B cell (primary cell): ENCODE measurements around the gene MREG. TPM values are rescaled to one million over a fixed set of nuclear protein-coding genes. Genes with fewer than 3 reads are reported as not detected.

Experiments
- ATAC-seq: fragments of 200-7000 bp; cut with Tn5 transposase; one replicate; pipeline ENCODE4 v1.10.0; 2021; ENCODE audit warnings: low read depth, mild to moderate bottlenecking, moderate number of reproducible peaks, moderate library complexity
- CTCF ChIA-PET: fragments of 350-600 bp; sonication (Branson Sonifier 250); formaldehyde crosslinking; loops from one replicate; lab custom pipeline; 2021; ENCODE audit warnings: antibody characterized with exemption, inconsistent platforms; lab: Charles Lee
- POLR2A ChIA-PET: fragments of 350-600 bp; sonication (Branson Sonifier 250); formaldehyde crosslinking; loops from one replicate; lab custom pipeline; 2021; ENCODE audit warnings: antibody characterized with exemption; lab: Charles Lee
- DNase-seq: peaks from one replicate; pipeline ENCODE4 v3.0.0; 2013
- H2AFZ ChIP-seq: 2 replicates; pipeline ENCODE4 v1.6.1; 2012; ENCODE audit warnings: mild to moderate bottlenecking, low read depth, low read length; ENCODE audit not compliant: insufficient read depth, poor library complexity, severe bottlenecking
- H3K27ac ChIP-seq, 2 donors: 1 replicate in 1 of 2; 2 replicates in 1 of 2; pipeline ENCODE4 v1.5.1; 2012 to 2013; ENCODE audit warnings: low read length in 2 of 2, mild to moderate bottlenecking in 2 of 2, moderate library complexity in 1 of 2
- H3K27me3 ChIP-seq, 4 experiments: fragments of 200-600 bp in 1 of 4; sonication (generic) in 1 of 4; replicated peaks in 1 of 4; 1 replicate in 2 of 4; 2 replicates in 2 of 4; pipeline versions ENCODE4 v1.6.1 to v1.7.0; 2013 to 2016; ENCODE audit warnings: low read length in 3 of 4, mild to moderate bottlenecking in 2 of 4, mixed read lengths in 1 of 4, moderate library complexity in 1 of 4; ENCODE audit not compliant: insufficient read depth in 4 of 4, control insufficient read depth in 3 of 4; ENCODE audit errors: control extremely low read depth in 1 of 4
- H3K36me3 ChIP-seq, 2 experiments: replicated peaks in 1 of 2; 1 replicate in 1 of 2; 2 replicates in 1 of 2; pipeline versions ENCODE4 v1.6.1 to v1.7.1; 2013; ENCODE audit warnings: low read length in 1 of 2; ENCODE audit not compliant: insufficient read depth in 2 of 2, control insufficient read depth in 1 of 2; ENCODE audit errors: control extremely low read depth in 1 of 2, extremely low read depth in 1 of 2
- H3K4me1 ChIP-seq, 2 donors: fragments of 200-600 bp in 1 of 2; sonication (generic) in 1 of 2; 1 replicate in 1 of 2; 2 replicates in 1 of 2; pipeline versions ENCODE4 v1.5.1 to v1.6.1; 2013 to 2017; ENCODE audit warnings: low read length in 2 of 2; ENCODE audit not compliant: control insufficient read depth in 2 of 2, insufficient read depth in 2 of 2
- H3K4me2 ChIP-seq: replicated peaks from 2 replicates; pipeline ENCODE3; 2012; ENCODE audit warnings: mild to moderate bottlenecking, low read depth, low read length; ENCODE audit not compliant: poor library complexity, severe bottlenecking
- H3K4me3 ChIP-seq, 5 experiments: fragments of 200-600 bp in 1 of 5; sonication (generic) in 1 of 5; 1 replicate in 3 of 5; 2 replicates in 2 of 5; pipeline versions ENCODE4 v1.5.1 to v1.7.0; 2011 to 2016; ENCODE audit warnings: low read length in 4 of 5, mild to moderate bottlenecking in 4 of 5, low read depth in 2 of 5, control low read depth in 1 of 5, moderate library complexity in 1 of 5; ENCODE audit not compliant: insufficient read depth in 1 of 5; ENCODE audit errors: control extremely low read depth in 1 of 5, extremely low read depth in 1 of 5
- H3K79me2 ChIP-seq: fragments of 200-600 bp; sonication (generic); one replicate; pipeline ENCODE4 v1.6.0; 2016; ENCODE audit warnings: low read length; ENCODE audit not compliant: control insufficient read depth, insufficient read depth
- H3K9ac ChIP-seq: fragments of 200-600 bp; sonication (generic); 2 replicates; pipeline ENCODE4 v1.6.1; 2017; ENCODE audit warnings: mild to moderate bottlenecking, low read length, moderate library complexity
- H3K9me3 ChIP-seq, 3 donors: one replicate each; pipeline versions ENCODE4 v1.6.1 to v1.7.1; 2013; ENCODE audit warnings: low read length in 2 of 3; ENCODE audit not compliant: control insufficient read depth in 2 of 3, insufficient read depth in 1 of 3; ENCODE audit errors: control extremely low read depth in 1 of 3
- H4K20me1 ChIP-seq: 2 replicates; pipeline ENCODE4 v1.6.0; 2012; ENCODE audit warnings: mild to moderate bottlenecking, low read length; ENCODE audit not compliant: insufficient read depth, control insufficient read depth, poor library complexity, severe bottlenecking
- H3K27ac Mint-ChIP-seq: one replicate; pipeline ENCODE4 v1.8.0; 2021; ENCODE audit warnings: mixed read lengths
- H3K27me3 Mint-ChIP-seq: one replicate; pipeline ENCODE4 v1.8.0; 2021; ENCODE audit warnings: mixed read lengths
- H3K4me1 Mint-ChIP-seq: one replicate; pipeline ENCODE4 v1.8.0; 2021; ENCODE audit warnings: mixed read lengths
- H3K4me3 Mint-ChIP-seq: one replicate; pipeline ENCODE4 v1.8.0; 2021; ENCODE audit warnings: mixed read lengths
- H3K9me3 Mint-ChIP-seq: one replicate; pipeline ENCODE4 v1.8.0; 2022; ENCODE audit warnings: mixed read lengths; ENCODE audit not compliant: insufficient read depth
- EZH2 ChIP-seq: IDR thresholded peaks from 2 replicates; pipeline ENCODE4 v1.6.1; 2012; ENCODE audit warnings: borderline replicate concordance, low read depth, mild to moderate bottlenecking, moderate library complexity, low read length; ENCODE audit not compliant: insufficient read depth, poor library complexity, severe bottlenecking
- WGBS: methylation state at CpG from one replicate; pipeline ENCODE4 v1.1.5; 2013; ENCODE audit warnings: missing lambda C conversion rate; ENCODE audit not compliant: insufficient coverage; 5-methylcytosine and 5-hydroxymethylcytosine counted together
- intact Hi-C: fragments of 100-400 bp; cut with micrococcal nuclease; formaldehyde crosslinking; loops from one replicate; pipeline ENCODE4 v1.10.0; 2022
- polyA plus RNA-seq: library from polyadenylated mRNA; depleted of rRNA; stranded (reverse); fragments of >200 nt; gene quantifications from 2 replicates; pipeline ENCODE4 v1.2.3, GENCODE V29; 2012
- total RNA-seq, 2 donors: library from RNA; stranded (reverse); fragments of 120-200 nt in 1 of 2; gene quantifications; 1 replicate in 1 of 2; 2 replicates in 1 of 2; pipeline versions ENCODE4 v1.2.3 to v1.2.4, GENCODE V29; 2013 to 2022
- TF ChIP-seq, protein P1 (sequence below): fragments of 200-600 bp; IDR thresholded peaks from one replicate; pipeline ENCODE4 v1.8.0; 2022; ENCODE audit warnings: antibody characterized with exemption, mild to moderate bottlenecking

The MREG gene
- total and polyA plus RNA-seq, 2 donors (not counting 1 experiment from before 2014, with no cell fraction given) = 2.1 to 5.7 TPM

DNA sequence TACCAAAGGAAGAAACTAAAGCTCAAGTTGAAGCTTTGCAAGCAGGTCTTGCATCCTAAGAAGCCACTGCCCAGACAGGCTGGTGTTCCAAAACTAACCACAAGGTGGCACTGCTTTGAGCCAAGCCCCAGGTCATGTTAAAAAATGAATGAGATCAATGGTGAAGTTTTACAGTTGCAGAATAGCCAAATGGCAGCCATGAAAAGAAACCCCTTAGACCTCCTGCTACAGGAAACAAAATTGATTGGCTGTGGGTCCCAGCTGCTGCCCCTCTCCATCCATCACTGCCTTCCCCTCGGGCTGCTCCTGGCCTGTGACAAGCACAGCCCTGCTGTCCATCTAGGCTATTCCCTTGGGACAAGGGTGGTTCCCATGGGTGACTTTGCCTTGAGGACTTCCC lies 20.7 kb upstream of the MREG start:
- Histone ChIP-seq H3K79me2 (no peaks in the 10 kb centered on the region), H3K4me1 (peaks cover 0 to 5% of the 10 kb centered on the region in 2 donors), H3K9me3 (no peaks in the 10 kb centered on the region), H3K27ac (no peak overlapping the region), H3K9ac (no peak overlapping the region), H4K20me1 (no peaks in the 10 kb centered on the region), H3K4me2 (no peak overlapping the region), H3K36me3 (peaks cover 0 to 9% of the 10 kb centered on the region in 2 experiments), H3K27me3 (no peaks in the 10 kb centered on the region), H3K4me3 (no peak overlapping the region), H2AFZ (no peak overlapping the region)
- TF ChIP-seq, protein P1, sequence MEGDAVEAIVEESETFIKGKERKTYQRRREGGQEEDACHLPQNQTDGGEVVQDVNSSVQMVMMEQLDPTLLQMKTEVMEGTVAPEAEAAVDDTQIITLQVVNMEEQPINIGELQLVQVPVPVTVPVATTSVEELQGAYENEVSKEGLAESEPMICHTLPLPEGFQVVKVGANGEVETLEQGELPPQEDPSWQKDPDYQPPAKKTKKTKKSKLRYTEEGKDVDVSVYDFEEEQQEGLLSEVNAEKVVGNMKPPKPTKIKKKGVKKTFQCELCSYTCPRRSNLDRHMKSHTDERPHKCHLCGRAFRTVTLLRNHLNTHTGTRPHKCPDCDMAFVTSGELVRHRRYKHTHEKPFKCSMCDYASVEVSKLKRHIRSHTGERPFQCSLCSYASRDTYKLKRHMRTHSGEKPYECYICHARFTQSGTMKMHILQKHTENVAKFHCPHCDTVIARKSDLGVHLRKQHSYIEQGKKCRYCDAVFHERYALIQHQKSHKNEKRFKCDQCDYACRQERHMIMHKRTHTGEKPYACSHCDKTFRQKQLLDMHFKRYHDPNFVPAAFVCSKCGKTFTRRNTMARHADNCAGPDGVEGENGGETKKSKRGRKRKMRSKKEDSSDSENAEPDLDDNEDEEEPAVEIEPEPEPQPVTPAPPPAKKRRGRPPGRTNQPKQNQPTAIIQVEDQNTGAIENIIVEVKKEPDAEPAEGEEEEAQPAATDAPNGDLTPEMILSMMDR = peak; percentile 93
- TF ChIP-seq EZH2 = no peak
- intact Hi-C loops = loop anchor here (1.0 to 10.0 kb wide), 5 partner anchors 21 to 1681 kb away; partner anchors contain the start of gene MREG
- Mint-ChIP-seq H3K4me3 (no peak overlapping the region), H3K9me3 (no peaks in the 10 kb centered on the region), H3K4me1 (peaks cover 8% of the 10 kb centered on the region), H3K27me3 (no peaks in the 10 kb centered on the region), H3K27ac (no peak overlapping the region)
- peak; percentile 81 for DNase-seq
- POLR2A ChIA-PET = no interaction called here
- 80% methylated on average over 1 of the region's 1 CpG for WGBS
- peak; percentile 85 for ATAC-seq
- CTCF ChIA-PET = interaction anchor here (0.6 to 4.3 kb wide), 24 partner anchors 8 to 1679 kb away, joined by 3 to 41 read pairs (median 5); partner anchors contain the start of genes MREG, PECR, TMEM169 and XRCC5

DNA sequence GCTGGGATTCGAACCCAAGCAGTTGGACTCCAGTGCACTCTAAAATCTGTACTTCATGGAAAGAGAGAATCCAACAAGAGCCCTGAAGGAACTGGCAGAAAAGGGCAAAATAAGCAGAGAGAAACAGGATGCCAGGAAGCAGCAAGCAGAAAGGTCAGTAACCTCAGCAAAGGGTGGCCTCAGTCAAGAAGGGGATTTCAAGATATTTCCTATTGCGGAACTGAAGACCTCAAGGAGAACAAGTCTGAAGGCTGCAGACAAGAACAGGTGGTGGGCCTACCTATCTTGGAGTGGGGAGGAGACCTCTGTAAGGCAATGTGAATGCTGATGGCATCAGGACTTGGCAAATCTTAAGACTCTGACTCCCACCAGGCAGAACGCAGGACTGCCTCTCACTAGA lies 20.1 kb upstream of the MREG start:
- H3K27me3 ChIP-seq = no peaks in the 10 kb centered on the region
- no peak overlapping the region for H3K9ac ChIP-seq
- peaks cover 0 to 5% of the 10 kb centered on the region in 2 donors for H3K4me1 ChIP-seq
- TF ChIP-seq EZH2 = no peak
- TF ChIP-seq, protein P1 = no peak
- 85% methylated on average over 3 of the region's 3 CpGs for WGBS
- no peak overlapping the region for H3K27ac ChIP-seq
- Mint-ChIP-seq H3K27ac (no peak overlapping the region), H3K27me3 (no peaks in the 10 kb centered on the region), H3K9me3 (no peaks in the 10 kb centered on the region), H3K4me3 (no peak overlapping the region), H3K4me1 (peaks cover 8% of the 10 kb centered on the region)
- intact Hi-C loops = loop anchor here (10.0 kb wide), 1 partner anchor 1681 kb away; no protein-coding TSS in a partner anchor
- no peak for ATAC-seq
- ChIA-PET CTCF (interaction anchor here (0.6 to 4.3 kb wide), 23 partner anchors 11 to 1680 kb away, joined by 3 to 41 read pairs (median 5); partner anchors contain the start of genes MREG, PECR, TMEM169 and XRCC5), POLR2A (no interaction called here)
- H3K4me3 ChIP-seq = no peak overlapping the region
- H4K20me1 ChIP-seq = no peaks in the 10 kb centered on the region
- no peaks in the 10 kb centered on the region for H3K9me3 ChIP-seq
- no peak overlapping the region for H2AFZ ChIP-seq
- no peaks in the 10 kb centered on the region for H3K79me2 ChIP-seq
- H3K4me2 ChIP-seq = no peak overlapping the region
- no peak for DNase-seq
- H3K36me3 ChIP-seq = peaks cover 0 to 9% of the 10 kb centered on the region in 2 experiments
